GM18507 (cell line): ENCODE results near the gene SSX7.
"Not testable (repeated sequence)": the region's sequence is repeated elsewhere in the genome, so short reads cannot be mapped to it uniquely, and the experiment has no call there.

Experiments used
- DNase-seq: peaks from one replicate; pipeline ENCODE4 v3.0.0; 2011; ENCODE audit warnings: low read depth; ENCODE audit not compliant: insufficient read length; ENCODE audit errors: extremely low spot score
- FAIRE-seq: peaks from 2 replicates; lab custom pipeline; 2011; peaks lifted over from hg19 to GRCh38; lab: Jason Lieb, UNC

Gene SSX7, protein sequence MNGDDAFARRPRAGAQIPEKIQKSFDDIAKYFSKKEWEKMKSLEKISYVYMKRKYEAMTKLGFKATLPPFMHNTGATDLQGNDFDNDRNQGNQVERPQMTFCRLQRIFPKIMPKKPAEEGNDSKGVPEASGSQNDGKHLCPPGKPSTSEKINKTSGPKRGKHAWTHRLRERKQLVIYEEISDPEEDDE

DNA sequence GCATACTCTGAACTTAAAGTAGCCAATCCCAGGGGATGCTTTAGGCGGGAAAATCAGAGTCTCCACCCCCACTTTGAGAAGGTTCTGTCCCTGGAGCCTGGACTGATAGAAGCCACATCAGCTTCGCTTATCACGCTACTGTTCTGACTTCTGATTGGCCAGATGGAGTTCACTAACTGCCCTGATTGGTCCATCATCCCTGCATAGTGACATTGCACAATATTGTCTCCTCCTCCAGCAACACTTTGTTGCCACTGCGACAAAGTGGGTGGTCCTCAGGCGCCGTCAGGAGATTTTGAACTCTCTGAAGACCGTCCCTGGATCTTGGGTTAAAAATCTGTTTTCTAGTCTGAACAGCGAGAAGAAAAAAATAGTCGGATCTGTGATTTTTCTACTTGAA is at the start of gene SSX7:
TSS of gene SSX7 (minus strand) at position 101 of the 400 bp plus-strand sequence. CDS start 1,428 bp downstream, outside the sequence.
- not testable (repeated sequence) for FAIRE-seq, DNase-seq

DNA sequence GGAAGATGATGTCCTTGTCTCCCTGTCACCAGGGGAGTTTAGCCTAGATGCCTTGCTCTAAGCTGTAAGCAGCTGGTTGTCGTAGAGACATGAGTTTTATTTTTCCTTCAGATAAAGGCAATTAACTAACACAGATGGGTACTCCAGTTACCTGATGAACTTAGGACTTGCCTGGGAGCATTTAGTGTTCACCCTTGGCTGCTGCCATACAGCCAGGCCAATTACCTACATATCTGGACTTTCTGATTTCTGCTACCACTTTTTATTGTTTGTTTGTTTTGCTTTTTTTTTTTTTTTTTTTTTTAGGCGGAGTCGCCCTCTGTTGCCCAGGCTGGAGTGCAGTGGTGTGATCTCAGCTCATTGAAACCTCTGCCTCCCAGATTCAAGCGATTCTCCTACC is 37.3 kb upstream of the SSX7 start:
- not testable (repeated sequence) for DNase-seq, FAIRE-seq

DNA sequence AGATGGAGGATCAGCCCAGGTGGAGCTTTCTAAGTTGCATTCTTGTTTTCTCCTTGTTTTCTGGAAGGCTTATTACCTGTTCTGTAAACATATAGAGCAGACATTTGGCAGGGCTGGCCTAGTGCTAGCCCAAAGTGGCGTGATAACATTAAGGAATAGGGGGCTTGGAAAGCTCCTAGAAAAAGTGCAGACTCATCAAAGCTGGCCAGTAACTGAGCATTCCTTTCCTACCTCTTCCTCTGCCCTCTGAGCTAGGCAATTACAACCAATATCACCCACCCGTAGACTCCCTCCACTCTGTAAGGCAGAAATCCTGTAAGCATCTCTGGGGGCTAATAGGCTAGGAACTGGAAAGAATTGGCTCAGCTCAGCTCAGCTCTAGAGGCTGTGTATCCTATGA is 7.5 kb upstream of the SSX7 start:
- FAIRE-seq = peak; percentile 42
- not testable (repeated sequence) for DNase-seq

DNA sequence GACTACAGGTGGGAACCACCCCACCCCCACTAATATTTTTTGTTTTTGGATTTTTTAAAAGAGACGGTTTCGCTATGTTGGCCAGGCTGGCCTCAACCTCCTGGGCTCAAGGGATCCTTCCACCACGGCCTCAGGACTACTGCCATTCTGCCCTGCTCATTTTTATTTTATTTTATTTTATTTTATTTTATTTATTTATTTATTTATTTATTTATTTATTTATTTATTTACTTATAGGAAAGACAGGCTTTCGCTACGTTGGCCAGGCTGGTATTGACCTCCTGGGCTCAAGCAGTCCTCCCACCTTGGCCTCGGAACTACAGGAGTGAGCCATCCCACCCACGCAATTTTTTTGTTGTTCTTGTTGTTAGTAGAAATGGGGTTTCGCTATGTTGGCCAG is 775 bp upstream of the SSX7 start:
- DNase-seq, FAIRE-seq: not testable (repeated sequence)

DNA sequence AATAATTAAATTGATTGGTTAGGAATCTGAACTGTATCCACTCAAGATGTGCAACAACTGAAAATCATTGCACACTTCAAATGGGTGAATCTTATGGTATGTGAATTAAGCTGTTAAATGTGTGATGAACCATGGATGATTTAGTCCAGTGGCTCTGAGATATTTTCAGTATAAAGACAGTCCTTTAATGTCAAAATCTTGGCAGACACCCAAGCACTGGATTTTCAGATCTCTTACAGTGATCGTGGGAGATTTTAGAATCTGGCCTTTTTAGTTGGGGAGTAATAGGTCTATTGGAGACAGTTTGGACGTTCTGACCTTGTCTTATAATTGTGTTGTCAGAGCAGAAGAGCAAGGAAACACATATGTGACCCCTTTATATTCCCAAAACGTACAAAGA is 4.0 kb downstream of the SSX7 start:
- DNase-seq, FAIRE-seq: not testable (repeated sequence)

DNA sequence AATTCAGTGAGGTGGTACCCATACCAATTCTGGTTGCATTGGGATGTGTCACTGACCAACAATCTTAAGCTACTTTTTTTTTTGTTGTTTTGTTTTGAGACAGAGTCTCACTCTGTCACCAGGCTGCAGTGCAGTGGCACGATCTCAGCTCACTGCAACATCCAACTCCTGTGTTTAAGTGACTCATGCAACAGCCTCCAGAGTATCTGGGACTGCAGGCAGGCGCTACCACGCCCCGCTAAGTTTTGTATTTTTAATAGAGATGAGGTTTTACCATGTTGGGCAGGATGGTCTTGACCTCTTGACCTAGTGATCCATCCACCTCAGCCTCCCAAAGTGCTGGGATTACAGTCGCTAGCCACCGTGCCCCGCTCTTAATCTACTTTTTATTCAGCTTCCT is 5.7 kb downstream of the SSX7 start:
- not testable (repeated sequence) for DNase-seq, FAIRE-seq

DNA sequence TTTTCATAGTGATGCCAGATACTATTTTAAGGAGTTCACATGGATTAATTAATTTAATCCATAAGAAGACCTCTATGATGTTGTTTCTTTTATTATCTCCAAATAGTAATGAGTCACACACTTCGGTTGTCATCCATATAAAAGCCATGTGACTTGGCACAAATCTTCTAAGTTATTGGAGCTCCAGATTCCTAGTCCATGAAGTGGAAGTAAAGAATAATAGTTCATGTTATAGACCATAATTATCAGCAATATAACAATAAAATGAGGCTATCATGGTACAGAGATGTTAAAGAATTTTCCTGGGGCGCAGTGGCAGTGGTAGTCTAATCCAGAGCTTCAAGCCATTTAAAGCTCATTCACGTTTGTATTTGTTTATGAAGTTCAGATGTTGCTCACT is 26.2 kb downstream of the SSX7 start:
- not testable (repeated sequence) for DNase-seq

DNA sequence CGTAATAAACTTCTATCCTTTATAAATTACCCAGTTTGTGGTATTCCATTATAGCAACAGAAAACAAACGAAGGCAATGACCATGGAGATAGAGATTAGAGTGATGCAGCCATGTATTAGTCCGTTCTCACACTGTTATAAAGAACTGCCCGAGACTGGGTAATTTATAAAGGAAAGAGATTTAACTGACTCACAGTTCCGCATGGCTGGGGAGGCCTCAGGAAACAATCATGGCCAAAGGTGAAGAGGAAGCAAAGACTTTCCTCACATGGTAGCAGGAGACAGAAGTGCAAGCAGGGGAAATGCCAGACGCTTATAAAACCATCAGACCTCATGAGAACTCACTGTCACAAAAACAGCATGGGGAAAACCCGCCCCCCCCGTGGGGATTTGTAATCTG is 34.0 kb downstream of the SSX7 start:
- not testable (repeated sequence) for DNase-seq, FAIRE-seq

More for the DNA sequence above, 26.2 kb downstream of the SSX7 start:
- not testable (repeated sequence) for FAIRE-seq

DNA sequence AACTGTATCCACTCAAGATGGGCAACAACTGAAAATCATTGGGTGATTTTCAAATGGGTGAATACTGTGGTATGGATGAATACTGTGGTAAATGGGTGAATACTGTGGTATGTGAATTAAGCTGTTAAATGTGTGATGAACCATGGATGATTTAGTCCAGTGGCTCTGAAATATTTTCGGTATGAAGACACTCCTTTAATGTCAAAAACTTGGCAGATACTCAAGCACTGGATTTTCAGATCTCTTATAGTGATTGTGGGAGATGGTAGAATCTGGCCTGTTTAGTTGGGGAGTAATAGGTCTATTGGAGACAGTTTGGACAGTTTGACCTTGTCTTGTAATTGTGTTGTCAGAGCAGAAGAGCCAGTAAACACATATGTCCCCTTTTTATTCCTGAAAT is 45.7 kb downstream of the SSX7 start:
- DNase-seq (no peak), FAIRE-seq (no peak)

DNA sequence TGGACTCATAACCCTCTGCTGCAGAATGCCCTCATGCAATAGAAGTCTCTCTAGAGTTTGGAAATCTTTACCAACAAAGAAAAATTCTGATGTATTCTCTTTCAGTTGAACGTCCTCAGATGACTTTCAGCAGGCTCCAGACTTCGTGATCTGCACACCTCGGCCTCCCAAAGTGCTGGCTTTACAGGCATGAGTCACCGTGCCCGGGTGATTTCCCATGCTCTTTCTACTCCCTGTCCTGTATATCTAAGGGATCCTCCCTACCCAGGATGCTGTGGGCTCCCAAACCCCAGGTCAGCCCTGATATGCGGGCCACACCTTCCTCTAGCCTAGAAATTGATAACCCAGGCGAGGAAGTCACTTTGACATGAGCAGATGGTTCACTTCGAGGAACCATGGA is 51.5 kb downstream of the SSX7 start:
- FAIRE-seq, DNase-seq: not testable (repeated sequence)

DNA sequence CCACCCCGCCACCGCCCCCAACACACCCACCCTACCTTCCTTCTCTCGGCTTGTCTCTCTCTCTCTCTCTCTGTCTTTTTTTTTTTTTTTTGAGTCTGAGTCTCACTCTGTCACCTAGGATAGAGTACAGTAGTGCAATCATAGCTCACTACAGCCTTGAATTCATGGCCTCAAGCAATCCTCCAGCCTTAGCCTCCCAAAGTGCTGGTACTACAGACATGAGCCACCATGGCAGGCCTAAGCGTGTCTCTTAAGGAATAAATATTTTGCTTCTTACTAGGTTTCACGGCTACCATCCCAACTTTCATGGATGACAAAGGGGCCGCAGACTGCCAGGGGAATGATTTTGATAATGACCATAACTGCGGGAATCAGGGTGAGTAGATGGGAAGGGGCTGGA is 55.8 kb downstream of the SSX7 start:
- no peak for DNase-seq

DNA sequence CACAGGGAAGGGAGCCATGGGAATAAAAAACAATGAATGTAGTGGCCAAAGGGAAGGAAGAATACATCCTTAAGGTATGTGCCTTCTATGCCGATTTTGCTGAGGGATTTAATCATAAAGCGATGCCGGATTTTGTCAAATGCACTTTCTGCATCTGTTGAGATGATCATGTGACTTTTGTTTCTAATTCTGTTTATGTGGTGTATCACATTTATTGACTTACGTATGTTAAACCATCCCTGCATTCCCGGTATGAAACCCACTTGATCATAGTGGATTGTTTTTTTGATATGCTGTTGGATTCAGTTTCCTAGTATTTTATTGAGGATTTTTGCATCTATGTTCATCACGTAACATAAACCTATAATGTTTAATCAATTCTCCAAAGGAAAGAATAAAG is 60.0 kb downstream of the SSX7 start:
- DNase-seq (no peak), FAIRE-seq (no peak)

More for the DNA sequence above, 55.8 kb downstream of the SSX7 start:
- no peak for FAIRE-seq
